Measurements from ENCODE around the gene MGMT. TPM values are rescaled to one million over a fixed set of nuclear protein-coding genes. Genes with fewer than 3 reads are reported as not detected.

Gene MGMT
- total RNA-seq, 2 experiments from 2014 or later = 9.0 to 9.6 TPM

DNA sequence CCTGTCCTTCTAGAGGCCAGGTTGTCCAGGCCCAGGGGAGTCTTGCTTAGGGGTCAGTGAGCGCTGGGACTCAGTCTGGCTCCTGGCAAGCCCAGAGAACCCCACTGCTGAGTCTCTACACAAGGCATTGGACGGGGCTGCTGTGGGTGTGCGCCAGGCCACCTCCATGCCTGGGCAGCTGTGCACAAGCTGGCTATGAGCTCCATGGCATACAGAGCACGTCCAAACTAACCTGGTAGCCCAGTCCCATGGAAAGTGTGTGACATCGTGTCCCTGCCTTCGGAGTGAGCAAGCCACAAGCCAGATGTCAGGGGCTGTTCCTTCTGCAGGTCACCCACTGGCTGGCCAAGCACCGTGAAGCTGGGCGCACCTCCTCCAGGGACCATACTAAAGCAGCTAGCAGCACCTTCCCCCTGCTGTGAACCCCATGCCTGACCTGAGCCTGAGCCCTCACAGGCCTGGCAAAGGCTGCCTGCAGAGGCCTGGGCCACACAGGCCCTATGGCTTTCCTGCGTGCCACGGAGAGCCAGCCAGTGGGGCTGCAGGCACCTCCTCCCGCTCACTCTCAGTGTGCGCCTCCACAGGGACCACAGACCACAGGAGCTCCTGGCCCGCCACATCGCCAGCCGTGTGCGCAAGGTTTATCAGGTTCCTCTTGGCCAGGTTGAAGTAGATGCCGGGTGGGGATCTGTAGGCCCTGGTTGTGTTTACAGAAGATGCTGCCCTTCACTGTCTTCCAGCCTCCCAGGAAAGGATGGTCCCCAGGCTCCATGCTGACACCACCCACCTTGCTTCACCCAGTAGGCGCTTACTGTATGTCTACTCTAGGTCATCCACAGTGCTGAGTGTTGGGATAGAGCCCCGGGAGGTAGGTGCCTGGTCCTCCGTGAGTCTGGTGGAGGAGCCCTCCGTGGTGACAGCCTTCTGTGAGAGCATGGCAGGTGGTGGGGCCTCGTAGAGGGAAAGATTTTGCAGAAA lies 277.4 kb downstream of the MGMT start:
- Histone ChIP-seq H3K9me3 (ENCODE audit: control insufficient read depth in 1 of 2, insufficient read depth in 1 of 2, low read length in 2 of 2) (peaks cover 32 to 64% of the 10 kb centered on the region in 2 experiments), H3K4me3 (ENCODE audit: low read length) (no peak overlapping the region), H3K36me3 (ENCODE audit: insufficient read depth, low read length) (no peaks in the 10 kb centered on the region), H3K4me1 (ENCODE audit: insufficient read depth, low read length) (no peaks in the 10 kb centered on the region), H3K27me3 (ENCODE audit: control insufficient read depth in 1 of 2, insufficient read depth in 2 of 2, low read length in 2 of 2) (no peaks in the 10 kb centered on the region), H3K27ac (ENCODE audit: low read depth in 1 of 2, low read length in 2 of 2) (no peak overlapping the region)
- TF ChIP-seq, protein P1, sequence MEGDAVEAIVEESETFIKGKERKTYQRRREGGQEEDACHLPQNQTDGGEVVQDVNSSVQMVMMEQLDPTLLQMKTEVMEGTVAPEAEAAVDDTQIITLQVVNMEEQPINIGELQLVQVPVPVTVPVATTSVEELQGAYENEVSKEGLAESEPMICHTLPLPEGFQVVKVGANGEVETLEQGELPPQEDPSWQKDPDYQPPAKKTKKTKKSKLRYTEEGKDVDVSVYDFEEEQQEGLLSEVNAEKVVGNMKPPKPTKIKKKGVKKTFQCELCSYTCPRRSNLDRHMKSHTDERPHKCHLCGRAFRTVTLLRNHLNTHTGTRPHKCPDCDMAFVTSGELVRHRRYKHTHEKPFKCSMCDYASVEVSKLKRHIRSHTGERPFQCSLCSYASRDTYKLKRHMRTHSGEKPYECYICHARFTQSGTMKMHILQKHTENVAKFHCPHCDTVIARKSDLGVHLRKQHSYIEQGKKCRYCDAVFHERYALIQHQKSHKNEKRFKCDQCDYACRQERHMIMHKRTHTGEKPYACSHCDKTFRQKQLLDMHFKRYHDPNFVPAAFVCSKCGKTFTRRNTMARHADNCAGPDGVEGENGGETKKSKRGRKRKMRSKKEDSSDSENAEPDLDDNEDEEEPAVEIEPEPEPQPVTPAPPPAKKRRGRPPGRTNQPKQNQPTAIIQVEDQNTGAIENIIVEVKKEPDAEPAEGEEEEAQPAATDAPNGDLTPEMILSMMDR (IDR thresholded peaks at IDR 0.05) = no peak
- DNase-seq (peak in 2 of 14 experiments; percentile 2 to 21), ATAC-seq (ENCODE audit: poor library complexity) (no peak)
- H3K36me3 Mint-ChIP-seq (ENCODE audit: low read depth) = peaks cover 75% of the 10 kb centered on the region
- H3K4me1 Mint-ChIP-seq (ENCODE audit: low read depth) = no peaks in the 10 kb centered on the region
- H3K27ac Mint-ChIP-seq = no peak overlapping the region
- intact Hi-C loops (cut with DNase I, micrococcal nuclease) = no loop called here
- CTCF ChIA-PET = no interaction called here
- no peaks in the 10 kb centered on the region for H3K27me3 Mint-ChIP-seq
- peaks cover 20% of the 10 kb centered on the region for H3K9me3 Mint-ChIP-seq
- H3K4me3 Mint-ChIP-seq = no peak overlapping the region
- POLR2A ChIA-PET = no interaction called here

DNA sequence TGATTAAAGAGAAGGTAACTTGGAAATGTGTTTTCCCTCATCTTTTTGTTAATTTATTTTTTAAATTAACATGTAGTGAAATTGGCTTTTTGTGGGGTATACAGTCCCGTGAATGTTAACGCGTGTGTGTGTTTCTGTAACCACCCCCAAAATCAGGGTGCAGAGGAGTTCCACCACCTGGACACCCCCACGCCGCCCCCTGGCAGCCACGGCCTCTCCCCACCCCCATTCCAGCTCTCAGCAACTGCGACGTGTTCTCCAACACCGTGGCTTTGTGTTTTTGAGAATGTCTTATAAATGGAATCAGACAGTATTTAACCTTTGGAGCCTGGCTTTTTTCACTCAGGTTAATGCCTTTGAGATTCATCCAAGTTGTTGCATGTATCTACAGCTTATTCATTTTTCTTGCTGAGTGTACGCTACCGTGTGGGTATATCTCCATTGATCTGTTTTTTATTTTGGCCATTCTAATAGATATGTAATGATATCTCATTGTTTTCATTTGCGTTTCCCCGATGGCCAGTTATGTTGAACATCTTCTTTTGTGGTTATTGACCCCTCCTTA lies 278.2 kb downstream of the MGMT start:
- DNase-seq = no peak
- H3K36me3 Mint-ChIP-seq (ENCODE audit: low read depth) = peaks cover 74% of the 10 kb centered on the region
- H3K4me1 Mint-ChIP-seq (ENCODE audit: low read depth) = no peaks in the 10 kb centered on the region
- no peak for ATAC-seq (ENCODE audit: poor library complexity)
- peaks cover 19% of the 10 kb centered on the region for H3K9me3 Mint-ChIP-seq
- ChIA-PET POLR2A (no interaction called here), CTCF (no interaction called here)
- TF ChIP-seq, protein P1 (IDR thresholded peaks at IDR 0.05) = no peak
- Histone ChIP-seq H3K36me3 (ENCODE audit: insufficient read depth, low read length) (no peaks in the 10 kb centered on the region), H3K9me3 (ENCODE audit: control insufficient read depth in 1 of 2, insufficient read depth in 1 of 2, low read length in 2 of 2) (peaks cover 37 to 56% of the 10 kb centered on the region in 2 experiments), H3K4me1 (ENCODE audit: insufficient read depth, low read length) (no peaks in the 10 kb centered on the region), H3K4me3 (ENCODE audit: low read length) (no peak overlapping the region), H3K27me3 (ENCODE audit: control insufficient read depth in 1 of 2, insufficient read depth in 2 of 2, low read length in 2 of 2) (no peaks in the 10 kb centered on the region), H3K27ac (ENCODE audit: low read depth in 1 of 2, low read length in 2 of 2) (no peak overlapping the region)
- no peaks in the 10 kb centered on the region for H3K27me3 Mint-ChIP-seq
- no peak overlapping the region for H3K4me3 Mint-ChIP-seq
- no peak overlapping the region for H3K27ac Mint-ChIP-seq
- intact Hi-C loops (cut with DNase I, micrococcal nuclease) = no loop called here

DNA sequence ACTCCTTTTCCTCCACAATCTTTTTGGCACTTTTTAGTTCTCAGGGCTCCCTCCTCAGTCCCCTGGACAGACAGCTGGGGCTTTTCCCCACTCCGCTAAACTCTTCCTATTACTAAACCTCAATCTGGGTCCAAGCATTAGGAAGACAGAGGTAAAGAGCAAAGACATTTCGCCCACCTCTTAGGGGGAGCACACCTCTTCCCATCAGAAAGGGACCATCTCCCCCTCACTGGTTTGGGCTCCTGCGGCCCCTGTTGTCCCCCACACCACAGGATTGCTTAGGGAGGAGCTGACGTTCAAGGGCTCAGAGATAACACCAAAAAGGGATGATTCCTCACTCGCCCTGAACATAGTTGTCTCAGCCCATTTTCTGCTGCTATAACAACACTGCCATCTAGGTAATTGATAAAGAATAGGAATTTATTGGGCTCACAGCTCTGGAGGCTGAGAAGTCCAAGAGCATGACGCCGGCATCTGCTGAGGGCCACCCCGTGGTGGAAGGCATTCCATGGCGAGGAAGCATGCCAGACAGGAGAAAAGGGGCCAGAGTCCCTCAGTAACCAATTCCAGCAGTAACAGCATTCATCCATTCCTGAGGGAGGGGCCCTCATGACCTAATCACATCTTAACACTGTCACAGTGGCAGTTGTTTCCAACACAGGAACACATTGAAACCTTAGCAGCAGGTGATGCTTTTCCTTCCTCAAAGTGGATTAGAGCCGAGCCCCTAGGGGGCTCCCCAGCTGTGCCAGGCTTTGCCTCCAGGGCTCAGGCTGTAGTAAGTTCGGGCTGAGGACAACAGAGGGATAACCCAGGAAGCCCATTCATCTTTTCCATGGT lies 287.4 kb downstream of the MGMT start:
- ChIA-PET CTCF (no interaction called here), POLR2A (no interaction called here)
- Mint-ChIP-seq H3K27ac (no peak overlapping the region), H3K9me3 (peaks cover 17% of the 10 kb centered on the region), H3K36me3 (ENCODE audit: low read depth) (peaks cover 73% of the 10 kb centered on the region), H3K4me1 (ENCODE audit: low read depth) (peaks cover 14% of the 10 kb centered on the region), H3K27me3 (no peaks in the 10 kb centered on the region), H3K4me3 (no peak overlapping the region)
- H3K27ac ChIP-seq (ENCODE audit: low read depth in 1 of 2, low read length in 2 of 2) = no peak overlapping the region
- peaks cover 2% of the 10 kb centered on the region for H3K4me1 ChIP-seq (ENCODE audit: insufficient read depth, low read length)
- intact Hi-C loops (cut with DNase I, micrococcal nuclease) = no loop called here
- H3K27me3 ChIP-seq (ENCODE audit: control insufficient read depth in 1 of 2, insufficient read depth in 2 of 2, low read length in 2 of 2) = no peaks in the 10 kb centered on the region
- TF ChIP-seq, protein P1 (IDR thresholded peaks at IDR 0.05) = no peak
- H3K4me3 ChIP-seq (ENCODE audit: low read length) = no peak overlapping the region
- H3K36me3 ChIP-seq (ENCODE audit: insufficient read depth, low read length) = no peaks in the 10 kb centered on the region
- ATAC-seq (ENCODE audit: poor library complexity) (no peak), DNase-seq (no peak)
- peaks cover 30 to 34% of the 10 kb centered on the region in 2 experiments for H3K9me3 ChIP-seq (ENCODE audit: control insufficient read depth in 1 of 2, insufficient read depth in 1 of 2, low read length in 2 of 2)
